ENCODE results near the gene RBMS3.
"Not testable (repeated sequence)": the region's sequence is repeated elsewhere in the genome, so short reads cannot be mapped to it uniquely, and the experiment has no call there.

RBMS3 gene

DNA sequence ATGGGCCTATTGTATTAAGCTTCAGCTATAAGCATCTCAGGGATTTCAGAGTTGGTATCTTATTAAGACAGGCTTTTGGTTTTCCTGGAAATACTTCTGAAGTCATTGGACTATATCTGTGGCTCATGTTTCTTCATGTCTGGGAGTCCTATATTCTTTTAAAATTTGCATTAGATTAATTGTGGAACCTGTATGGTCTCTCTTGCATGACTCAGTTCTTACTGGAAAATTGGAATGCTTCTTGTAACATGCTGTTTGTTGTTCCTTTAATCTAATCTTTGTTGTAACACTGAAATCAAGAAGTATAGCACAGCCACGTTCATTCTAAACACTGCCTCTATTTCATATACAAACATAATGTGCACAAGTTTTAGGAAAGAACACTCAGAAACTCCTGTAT lies 208.1 kb downstream of the RBMS3 start:
- no peak for DNase-seq

- no peak for DNase-seq
Observed at GRCh38 chr3:29493109-29493508, 212.2 kb downstream of the RBMS3 start.

DNA sequence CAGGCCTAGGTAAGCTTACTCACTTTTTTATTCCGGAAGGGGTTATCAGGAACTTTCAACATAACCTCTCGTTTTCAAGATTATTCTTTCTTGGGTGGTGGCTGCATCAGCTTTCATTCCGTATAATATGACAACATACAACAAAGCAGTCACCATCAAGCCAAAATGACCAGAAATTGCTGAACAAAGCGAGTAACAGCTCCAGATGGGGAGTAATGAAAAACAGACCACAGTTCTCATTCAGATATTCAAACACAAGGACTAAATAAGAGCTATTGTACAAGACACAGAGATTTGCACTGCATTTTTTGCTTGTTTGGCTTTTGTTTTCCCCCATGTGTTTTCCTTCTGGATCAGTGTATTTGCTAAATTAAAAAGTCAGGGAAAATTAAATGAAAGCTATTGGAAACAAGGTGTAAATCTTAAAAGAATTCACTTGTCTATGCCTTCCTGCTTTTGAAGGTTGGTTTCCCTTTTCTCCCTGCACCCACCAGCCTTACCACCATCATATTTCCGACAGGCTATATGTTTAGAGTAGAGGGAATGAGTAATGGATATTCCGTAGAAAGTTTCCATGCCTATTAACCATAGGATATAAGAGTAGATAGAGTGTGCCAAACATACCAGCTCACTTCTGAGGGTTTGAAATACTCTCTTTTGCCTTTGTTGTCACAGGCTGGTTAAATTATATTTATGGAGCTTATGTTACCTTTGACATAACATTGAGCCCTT lies 213.6 kb downstream of the RBMS3 start:
- no peak for DNase-seq

- no peak for DNase-seq
Observed at GRCh38 chr3:29497282-29497681, 216.4 kb downstream of the RBMS3 start.

DNA sequence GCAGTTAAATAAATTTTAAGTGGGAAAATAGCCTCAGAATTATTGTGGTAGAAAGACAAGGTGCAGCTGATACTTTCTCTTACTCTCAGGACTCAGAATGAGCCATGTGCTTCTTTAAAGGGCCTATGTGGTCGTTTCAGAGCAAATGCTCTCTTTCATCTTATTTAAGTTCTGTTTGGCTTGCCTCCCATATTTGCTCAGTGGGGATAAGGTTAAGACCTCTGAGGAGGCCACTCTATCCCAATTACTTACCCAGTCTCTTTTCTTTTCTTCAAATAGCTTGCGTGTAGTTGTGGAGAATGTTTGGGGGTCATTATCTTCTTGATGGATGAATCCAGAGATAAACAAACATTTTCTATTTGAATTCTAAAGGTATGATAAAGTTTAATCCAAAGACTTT lies 221.9 kb downstream of the RBMS3 start:
- no peak for DNase-seq

- no peak for DNase-seq
Observed at GRCh38 chr3:29503314-29503713, 222.4 kb downstream of the RBMS3 start.

- no peak for DNase-seq
Observed at GRCh38 chr3:29503958-29504357, 223.1 kb downstream of the RBMS3 start.

- DNase-seq, result no peak
Observed at GRCh38 chr3:29506502-29506901, 225.6 kb downstream of the RBMS3 start.

GRCh38 chr3:29511701-29512100 lies 230.8 kb downstream of the RBMS3 start:
- DNase-seq, result no peak

- DNase-seq, result no peak
Observed at GRCh38 chr3:29512641-29513040, 231.8 kb downstream of the RBMS3 start.

GRCh38 chr3:29513236-29513635 lies 232.4 kb downstream of the RBMS3 start:
- DNase-seq, result peak in 1 of 4 experiments; percentile 21

- peak in 2 of 4 experiments; percentile 19 to 31 for DNase-seq
Observed at GRCh38 chr3:29514170-29514569, 233.3 kb downstream of the RBMS3 start.

DNA sequence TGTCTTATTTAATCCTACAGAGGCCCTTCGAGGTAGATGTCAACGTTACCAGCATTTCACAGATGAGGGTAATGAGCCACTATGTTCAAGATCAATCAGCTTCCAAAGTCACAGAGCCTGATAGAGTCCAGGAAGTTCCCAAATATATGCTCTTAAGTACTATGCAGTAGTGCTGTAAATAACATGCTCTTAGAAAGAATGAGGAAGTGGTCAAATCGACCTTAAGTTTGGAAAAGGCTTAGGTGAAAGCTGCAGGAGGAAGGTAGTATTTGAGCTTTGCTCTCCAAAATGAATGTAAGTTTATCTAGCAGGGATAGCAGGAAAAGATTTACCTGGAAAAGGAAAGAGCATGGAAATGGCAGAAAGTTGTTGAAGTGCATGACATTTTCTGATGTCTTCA lies 234.0 kb downstream of the RBMS3 start:
- DNase-seq, result peak in 2 of 4 experiments; percentile 6 to 13

DNA sequence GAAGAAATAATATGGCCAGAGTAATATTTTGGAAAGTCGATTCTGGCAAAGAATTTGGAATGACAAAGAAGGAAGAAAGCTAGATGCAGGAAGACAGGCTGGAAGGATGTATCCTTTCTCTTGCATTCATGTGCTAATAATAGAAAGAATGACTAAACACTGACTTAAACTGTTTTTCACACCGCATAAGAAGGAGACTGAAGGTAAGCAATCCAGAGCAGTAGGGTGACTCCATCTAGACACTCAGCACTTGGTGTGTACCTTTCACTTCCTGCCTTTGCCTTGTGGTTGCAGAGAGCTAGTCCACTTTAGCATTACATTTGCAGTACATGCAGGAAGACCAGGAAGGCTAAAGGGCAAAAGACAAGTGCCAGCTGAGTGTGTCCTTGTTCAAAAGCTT lies 234.6 kb downstream of the RBMS3 start:
- no peak for DNase-seq

- DNase-seq, result no peak
Observed at GRCh38 chr3:29516164-29516563, 235.3 kb downstream of the RBMS3 start.

- DNase-seq, result no peak
Observed at GRCh38 chr3:29520764-29521163, 239.9 kb downstream of the RBMS3 start.

DNA sequence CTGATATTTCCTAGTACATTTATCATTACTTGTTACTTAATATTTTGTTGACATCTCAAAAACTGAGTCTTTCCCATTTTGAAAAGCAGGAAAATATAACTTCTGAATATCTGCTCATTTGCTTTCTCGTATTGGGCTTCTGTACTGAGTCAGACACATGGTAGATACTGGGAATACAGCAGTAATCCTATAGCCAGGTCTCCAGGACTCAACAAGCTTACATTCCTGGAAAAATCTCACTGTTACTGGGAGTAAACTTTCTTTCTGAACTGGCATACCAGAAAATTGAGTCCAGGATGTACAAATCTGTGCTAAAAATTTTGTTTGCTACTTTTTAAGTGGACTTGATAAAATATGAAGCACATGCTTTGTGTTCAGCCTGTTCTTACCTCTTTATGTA lies 240.4 kb downstream of the RBMS3 start:
- DNase-seq, result no peak

- no peak for DNase-seq
Observed at GRCh38 chr3:29521751-29522150, 240.9 kb downstream of the RBMS3 start.

GRCh38 chr3:29524433-29524832 lies 243.6 kb downstream of the RBMS3 start:
- not testable (repeated sequence) for DNase-seq

GRCh38 chr3:29525254-29525881 lies 244.5 kb downstream of the RBMS3 start:
- DNase-seq, result no peak

DNA sequence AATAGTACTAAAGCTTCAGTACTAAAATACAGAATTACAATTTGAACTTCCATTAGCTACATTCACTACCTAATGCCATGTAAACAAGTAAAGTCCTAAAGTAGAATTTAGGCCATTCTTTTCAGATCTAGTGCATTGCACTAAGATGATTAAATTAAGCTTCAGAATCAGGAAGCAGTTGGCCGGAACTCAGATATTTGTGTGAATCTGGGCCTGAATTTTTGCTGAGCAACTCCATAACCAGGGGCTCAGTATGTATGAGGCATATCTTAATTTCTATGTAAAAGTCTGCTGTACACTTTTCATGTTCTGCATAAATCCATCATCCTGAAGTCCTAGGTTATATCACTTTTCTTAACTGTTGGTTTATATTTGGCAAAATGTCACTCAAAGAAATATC lies 246.4 kb downstream of the RBMS3 start:
- DNase-seq, result no peak

- no peak for DNase-seq
Observed at GRCh38 chr3:29531644-29532043, 250.8 kb downstream of the RBMS3 start.

DNA sequence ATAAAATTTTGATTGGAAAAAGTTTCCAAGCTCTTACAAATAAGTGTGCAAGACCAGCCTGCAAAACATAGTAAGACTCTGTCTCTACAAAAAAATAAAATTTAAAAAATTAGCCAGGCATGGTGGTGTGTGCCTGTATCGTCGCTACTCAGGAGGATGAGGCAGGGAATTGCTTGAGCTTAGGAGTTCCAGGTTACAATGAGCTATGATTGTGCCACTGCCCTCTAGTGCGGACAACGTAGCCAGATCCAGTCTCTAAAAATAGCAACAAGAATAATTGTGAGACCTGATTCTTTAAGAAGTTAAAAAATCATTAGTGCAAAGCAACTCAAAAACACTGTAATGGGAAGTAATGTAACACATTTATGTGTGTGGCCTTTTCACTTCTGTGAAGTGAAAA lies 251.6 kb downstream of the RBMS3 start:
- no peak for DNase-seq

DNA sequence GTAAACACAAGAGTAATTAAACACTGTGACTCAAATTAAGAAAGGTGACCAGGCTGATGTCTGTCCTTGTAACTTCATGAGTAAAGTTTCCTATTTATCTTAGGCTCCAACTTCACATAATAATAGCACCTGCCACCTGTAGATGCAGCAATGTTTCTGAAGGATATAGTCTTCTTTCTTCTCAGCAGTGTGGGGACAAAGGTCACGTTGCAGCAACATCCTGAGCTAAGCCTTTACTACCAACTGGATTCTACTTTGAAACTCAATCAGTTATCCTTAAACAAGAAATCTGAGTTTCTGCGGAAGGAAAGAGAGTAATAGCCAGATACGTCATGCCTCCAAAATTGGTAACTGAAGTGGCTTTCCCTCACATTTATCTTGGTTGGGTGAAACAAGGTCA lies 253.1 kb downstream of the RBMS3 start:
- DNase-seq, result no peak
